Measurements from ENCODE around the gene AFP.

- TF ChIP-seq, protein P1, sequence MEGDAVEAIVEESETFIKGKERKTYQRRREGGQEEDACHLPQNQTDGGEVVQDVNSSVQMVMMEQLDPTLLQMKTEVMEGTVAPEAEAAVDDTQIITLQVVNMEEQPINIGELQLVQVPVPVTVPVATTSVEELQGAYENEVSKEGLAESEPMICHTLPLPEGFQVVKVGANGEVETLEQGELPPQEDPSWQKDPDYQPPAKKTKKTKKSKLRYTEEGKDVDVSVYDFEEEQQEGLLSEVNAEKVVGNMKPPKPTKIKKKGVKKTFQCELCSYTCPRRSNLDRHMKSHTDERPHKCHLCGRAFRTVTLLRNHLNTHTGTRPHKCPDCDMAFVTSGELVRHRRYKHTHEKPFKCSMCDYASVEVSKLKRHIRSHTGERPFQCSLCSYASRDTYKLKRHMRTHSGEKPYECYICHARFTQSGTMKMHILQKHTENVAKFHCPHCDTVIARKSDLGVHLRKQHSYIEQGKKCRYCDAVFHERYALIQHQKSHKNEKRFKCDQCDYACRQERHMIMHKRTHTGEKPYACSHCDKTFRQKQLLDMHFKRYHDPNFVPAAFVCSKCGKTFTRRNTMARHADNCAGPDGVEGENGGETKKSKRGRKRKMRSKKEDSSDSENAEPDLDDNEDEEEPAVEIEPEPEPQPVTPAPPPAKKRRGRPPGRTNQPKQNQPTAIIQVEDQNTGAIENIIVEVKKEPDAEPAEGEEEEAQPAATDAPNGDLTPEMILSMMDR (IDR thresholded peaks at IDR 0.05; ENCODE audit: insufficient read depth, low read length, poor library complexity, severe bottlenecking) = no peak
- TF ChIP-seq EZH2phosphoT487 (conservative IDR thresholded peaks at IDR 0.05; ENCODE audit: low read length) = no peak
These were observed 7.2 kb downstream of the AFP start for GRCh38 chr4:73443224-73443623.
